Kidney epithelial cell (primary cell): ENCODE data around the gene GRM8. TPM values are rescaled to one million over a fixed set of nuclear protein-coding genes. Genes with fewer than 3 reads are reported as not detected.

Source experiments
- DNase-seq: peaks from one replicate; pipeline ENCODE4 v3.0.0-alpha.2; 2010; ENCODE audit warnings: low read depth
- H3K27me3 ChIP-seq: 2 replicates; pipeline ENCODE4 v1.6.0; 2011; ENCODE audit warnings: low read length; ENCODE audit not compliant: control insufficient read depth, insufficient read depth
- H3K36me3 ChIP-seq: 2 replicates; pipeline ENCODE4 v1.5.1; 2011; ENCODE audit warnings: low read length; ENCODE audit not compliant: control insufficient read depth, insufficient read depth
- H3K4me3 ChIP-seq: 2 replicates; pipeline ENCODE4 v1.5.1; 2011; ENCODE audit warnings: low read depth, mild to moderate bottlenecking, control low read depth, low read length
- total RNA-seq: library from RNA; depleted of rRNA; stranded (reverse); fragments of >200 nt; gene quantifications from 2 replicates; pipeline ENCODE4 v1.2.3, GENCODE V29; 2015
- TF ChIP-seq, protein P1 (sequence below): IDR thresholded peaks from 2 replicates; pipeline ENCODE4 v1.5.1; 2011; ENCODE audit warnings: mild to moderate bottlenecking, moderate library complexity, low read length, control low read depth, inconsistent platforms; ENCODE audit not compliant: insufficient read depth, poor library complexity, severe bottlenecking

Gene GRM8
- total RNA-seq, 1 donor from 2014 or later = 0.17 TPM

DNA sequence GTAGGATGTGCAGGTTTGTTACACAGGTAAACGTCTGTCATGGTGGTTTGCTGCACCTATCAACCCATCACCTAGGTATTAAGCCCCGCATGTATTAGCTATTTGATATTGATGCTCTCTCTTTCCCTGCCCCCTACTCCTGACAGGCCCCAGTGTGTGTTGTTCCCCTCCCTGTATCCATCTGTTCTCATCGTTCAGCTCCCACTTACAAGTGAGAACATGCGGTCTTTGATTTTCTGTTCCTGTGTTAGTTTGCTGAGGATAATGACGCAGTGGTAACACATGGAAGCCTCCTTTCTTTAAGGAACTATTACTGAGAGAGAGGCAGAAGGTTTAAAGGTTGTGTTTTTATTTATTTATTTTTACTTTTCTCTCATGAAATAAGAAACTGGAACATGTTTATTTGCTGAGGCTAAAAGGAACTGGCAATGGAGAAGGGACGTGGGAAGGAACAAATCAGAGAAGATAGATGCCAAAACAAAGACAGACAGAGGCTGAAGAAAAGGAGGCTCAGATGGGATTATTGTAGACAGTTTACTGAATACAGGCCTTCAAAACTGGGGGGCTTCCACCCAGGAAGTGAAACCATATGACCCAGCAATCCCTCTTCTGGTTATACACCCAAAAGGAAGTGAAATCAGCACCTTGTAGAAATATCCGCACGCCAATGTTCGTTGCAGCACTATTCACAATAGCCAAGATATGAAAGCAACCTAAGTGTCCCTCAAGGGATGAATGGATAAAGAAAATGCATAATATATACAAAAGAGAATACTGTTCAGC, 556.3 kb downstream of the GRM8 start:
- TF ChIP-seq, protein P1, sequence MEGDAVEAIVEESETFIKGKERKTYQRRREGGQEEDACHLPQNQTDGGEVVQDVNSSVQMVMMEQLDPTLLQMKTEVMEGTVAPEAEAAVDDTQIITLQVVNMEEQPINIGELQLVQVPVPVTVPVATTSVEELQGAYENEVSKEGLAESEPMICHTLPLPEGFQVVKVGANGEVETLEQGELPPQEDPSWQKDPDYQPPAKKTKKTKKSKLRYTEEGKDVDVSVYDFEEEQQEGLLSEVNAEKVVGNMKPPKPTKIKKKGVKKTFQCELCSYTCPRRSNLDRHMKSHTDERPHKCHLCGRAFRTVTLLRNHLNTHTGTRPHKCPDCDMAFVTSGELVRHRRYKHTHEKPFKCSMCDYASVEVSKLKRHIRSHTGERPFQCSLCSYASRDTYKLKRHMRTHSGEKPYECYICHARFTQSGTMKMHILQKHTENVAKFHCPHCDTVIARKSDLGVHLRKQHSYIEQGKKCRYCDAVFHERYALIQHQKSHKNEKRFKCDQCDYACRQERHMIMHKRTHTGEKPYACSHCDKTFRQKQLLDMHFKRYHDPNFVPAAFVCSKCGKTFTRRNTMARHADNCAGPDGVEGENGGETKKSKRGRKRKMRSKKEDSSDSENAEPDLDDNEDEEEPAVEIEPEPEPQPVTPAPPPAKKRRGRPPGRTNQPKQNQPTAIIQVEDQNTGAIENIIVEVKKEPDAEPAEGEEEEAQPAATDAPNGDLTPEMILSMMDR = no peak
- no peaks in the 10 kb centered on the region for H3K36me3 ChIP-seq
- H3K27me3 ChIP-seq = no peaks in the 10 kb centered on the region
- H3K4me3 ChIP-seq = no peak overlapping the region
- no peak for DNase-seq

DNA sequence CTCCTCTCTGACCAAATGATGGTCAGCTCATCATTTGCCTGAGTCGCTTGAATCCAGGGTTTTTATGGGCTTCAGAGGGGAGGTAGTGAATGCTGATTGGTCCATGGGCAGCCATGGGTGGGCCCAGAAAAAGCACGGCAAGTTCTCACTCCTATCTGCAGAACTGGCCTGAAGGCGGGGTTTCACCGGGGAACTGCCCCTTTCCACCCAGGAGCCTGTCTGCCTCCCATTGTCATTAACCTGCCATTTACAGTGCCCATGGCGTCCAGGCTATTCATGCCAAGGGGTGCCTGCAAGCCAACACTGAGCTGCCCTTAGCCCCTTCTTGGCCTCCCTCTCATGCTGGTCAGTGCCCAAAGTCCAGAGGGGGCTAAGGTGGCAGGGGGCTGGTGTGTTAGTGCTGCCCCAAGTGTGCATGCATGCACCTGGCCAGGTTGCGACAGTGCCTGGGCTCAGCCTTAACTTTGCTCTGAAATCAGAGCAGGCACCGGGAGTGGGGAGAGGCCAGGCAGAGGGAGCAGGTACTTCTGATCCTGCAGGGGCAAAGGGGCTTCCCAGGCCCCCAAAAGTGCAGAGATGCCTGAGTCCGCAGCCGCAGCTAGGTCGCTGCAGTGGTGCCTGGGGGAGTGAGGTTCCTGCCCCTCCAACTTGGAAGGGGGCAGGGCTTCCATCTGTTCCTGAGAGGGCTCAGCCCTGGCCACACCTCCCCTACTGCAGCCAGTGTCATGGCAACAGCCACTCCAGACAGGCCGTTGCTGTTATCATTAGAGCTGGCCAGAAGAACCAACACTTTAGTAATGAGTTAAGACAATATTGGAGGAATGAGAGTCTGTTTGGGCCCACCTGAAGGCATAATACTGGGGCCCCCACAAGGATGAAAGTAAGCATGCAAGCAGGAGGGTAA, 561.6 kb downstream of the GRM8 start:
- no peak for DNase-seq
- TF ChIP-seq, protein P1 = no peak

GRCh38 chr7:126690104-126690503, 562.6 kb downstream of the GRM8 start:
- no peak overlapping the region for H3K4me3 ChIP-seq
- TF ChIP-seq, protein P1 = no peak
- no peaks in the 10 kb centered on the region for H3K36me3 ChIP-seq

More for the DNA sequence above, 561.6 kb downstream of the GRM8 start:
- H3K36me3 ChIP-seq = no peaks in the 10 kb centered on the region
- H3K4me3 ChIP-seq = no peak overlapping the region
- no peaks in the 10 kb centered on the region for H3K27me3 ChIP-seq

GRCh38 chr7:126689037-126689436, 563.7 kb downstream of the GRM8 start:
- TF ChIP-seq, protein P1 = no peak
- DNase-seq = no peak

More at GRCh38 chr7:126690104-126690503, 562.6 kb downstream of the GRM8 start:
- no peaks in the 10 kb centered on the region for H3K27me3 ChIP-seq
- no peak for DNase-seq

GRCh38 chr7:126686474-126686873, 566.3 kb downstream of the GRM8 start:
- TF ChIP-seq, protein P1 = no peak
- no peak for DNase-seq
- H3K36me3 ChIP-seq = no peaks in the 10 kb centered on the region
- no peak overlapping the region for H3K4me3 ChIP-seq
- no peaks in the 10 kb centered on the region for H3K27me3 ChIP-seq

More at GRCh38 chr7:126689037-126689436, 563.7 kb downstream of the GRM8 start:
- no peak overlapping the region for H3K4me3 ChIP-seq
- H3K36me3 ChIP-seq = no peaks in the 10 kb centered on the region
- no peaks in the 10 kb centered on the region for H3K27me3 ChIP-seq
